GM19328 (cell line): ENCODE measurements around the gene CNN2.
"Not testable (repeated sequence)": the region's sequence is repeated elsewhere in the genome, so short reads cannot be mapped to it uniquely, and the experiment has no call there.

Experiments
- ATAC-seq: cut with Tn5 transposase; IDR thresholded peaks from one replicate; pipeline ENCODE4 v1.9.1; 2021; ENCODE audit warnings: mild to moderate bottlenecking, moderate library complexity; ENCODE audit not compliant: unreplicated experiment

Gene CNN2

DNA sequence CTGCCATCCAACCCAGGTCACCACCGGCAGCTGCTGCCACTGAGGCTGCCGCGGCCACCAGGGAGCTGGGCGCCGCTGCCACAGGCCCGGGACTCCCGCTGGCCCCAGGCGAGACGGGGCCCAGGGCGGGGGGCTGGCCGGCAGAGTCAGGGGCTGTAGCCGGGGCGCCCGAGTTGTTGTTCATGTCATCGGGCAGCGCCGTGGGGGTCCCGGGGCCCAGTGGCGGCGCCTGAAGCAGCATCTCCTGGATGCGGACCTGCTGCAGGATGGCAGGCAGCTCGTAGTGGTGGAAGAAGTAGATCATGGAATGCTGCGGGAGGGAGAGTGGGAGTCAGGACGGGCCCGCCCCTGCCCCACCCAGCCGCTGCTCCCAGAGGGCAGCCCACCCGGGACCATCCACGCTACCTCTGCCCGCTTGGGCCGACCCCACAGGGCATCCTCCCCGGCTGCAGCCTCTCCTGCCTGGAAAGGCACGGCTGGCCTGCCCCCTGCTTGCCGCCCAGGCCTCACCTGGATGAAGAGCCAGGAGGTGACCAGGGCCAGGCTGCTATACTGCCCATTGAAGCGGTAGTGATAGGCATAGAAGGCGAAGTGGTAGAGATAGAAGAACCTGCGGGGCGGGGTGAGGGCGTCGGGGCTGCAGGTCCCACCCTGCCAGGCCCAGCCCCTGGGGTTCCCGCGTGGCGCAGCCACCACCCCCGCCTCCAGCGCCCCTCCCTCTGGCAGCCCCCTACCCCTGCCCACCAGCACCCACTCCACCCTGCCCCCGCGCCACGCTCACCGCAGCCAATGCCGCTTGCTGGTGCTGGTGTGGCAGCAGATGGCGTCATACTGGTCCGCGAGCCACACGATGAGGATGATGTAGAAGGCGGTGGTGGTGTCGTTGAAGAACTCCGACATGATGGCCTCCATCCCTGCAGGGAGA lies 15.6 kb upstream of the CNN2 start:
- ATAC-seq = no peak

DNA sequence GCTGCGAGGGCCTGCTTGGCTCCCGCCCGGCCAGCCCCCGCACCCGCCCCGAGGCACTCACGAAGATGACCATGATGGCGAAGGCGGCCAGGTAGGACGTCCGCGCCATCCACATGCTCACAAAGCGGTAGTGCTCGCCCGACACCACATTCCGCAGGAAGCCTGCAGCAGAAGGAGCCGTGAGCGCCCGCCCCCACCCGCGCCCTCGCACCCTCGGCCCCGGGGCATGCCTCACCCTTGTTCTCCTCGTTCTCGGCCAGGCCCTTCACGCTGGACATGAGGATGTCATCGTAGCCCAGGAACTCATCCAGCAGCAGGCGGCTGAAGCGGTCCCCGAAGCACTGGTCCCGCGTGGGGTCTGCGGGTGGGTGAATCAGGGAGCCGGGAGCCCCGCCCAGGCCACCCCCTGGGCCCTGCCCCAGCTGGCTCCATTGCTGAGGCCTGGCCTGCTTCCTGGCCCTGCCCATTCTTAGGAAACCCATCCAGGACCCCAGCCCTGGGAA lies 14.5 kb upstream of the CNN2 start:
- ATAC-seq = no peak

DNA sequence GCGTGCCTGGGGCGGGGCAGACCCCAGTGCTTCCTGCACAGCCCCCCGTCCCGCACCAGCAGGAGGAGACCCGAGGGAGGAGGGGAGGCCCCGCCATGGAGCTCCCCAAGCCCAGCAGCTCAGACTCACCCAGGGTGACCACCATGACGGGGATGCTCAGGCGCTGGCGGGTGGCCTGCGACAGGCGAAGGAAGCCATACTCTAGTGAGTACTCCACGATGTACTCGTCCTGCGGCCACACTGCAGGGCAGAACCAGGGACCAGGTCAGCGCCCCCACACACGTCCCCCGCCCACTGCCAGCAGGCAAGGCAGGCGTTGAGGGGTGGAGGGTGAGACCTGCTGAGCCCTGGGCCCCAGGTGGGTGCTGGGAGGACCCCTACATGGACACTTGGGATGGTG lies 14.1 kb upstream of the CNN2 start:
- ATAC-seq = no peak

DNA sequence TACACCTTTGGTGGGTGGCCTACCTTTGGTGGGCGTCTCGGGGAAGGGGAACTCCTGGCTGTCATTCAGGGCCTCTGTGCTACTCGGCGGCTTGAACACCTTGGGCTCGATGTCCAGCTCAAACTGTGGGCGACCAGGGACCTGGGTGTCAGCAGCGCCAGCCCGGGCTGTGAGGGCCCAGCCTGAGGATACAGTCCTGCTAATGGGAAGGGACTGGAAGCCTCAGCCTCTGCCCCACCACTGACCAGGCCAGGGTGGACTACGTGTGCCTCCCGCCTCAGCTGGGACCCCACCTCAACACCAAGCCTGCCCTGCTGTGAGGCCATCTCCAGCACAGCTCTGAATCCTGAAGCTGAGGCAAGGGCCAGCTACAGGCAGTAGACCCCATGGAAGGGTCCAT lies 13.2 kb upstream of the CNN2 start:
- no peak for ATAC-seq

DNA sequence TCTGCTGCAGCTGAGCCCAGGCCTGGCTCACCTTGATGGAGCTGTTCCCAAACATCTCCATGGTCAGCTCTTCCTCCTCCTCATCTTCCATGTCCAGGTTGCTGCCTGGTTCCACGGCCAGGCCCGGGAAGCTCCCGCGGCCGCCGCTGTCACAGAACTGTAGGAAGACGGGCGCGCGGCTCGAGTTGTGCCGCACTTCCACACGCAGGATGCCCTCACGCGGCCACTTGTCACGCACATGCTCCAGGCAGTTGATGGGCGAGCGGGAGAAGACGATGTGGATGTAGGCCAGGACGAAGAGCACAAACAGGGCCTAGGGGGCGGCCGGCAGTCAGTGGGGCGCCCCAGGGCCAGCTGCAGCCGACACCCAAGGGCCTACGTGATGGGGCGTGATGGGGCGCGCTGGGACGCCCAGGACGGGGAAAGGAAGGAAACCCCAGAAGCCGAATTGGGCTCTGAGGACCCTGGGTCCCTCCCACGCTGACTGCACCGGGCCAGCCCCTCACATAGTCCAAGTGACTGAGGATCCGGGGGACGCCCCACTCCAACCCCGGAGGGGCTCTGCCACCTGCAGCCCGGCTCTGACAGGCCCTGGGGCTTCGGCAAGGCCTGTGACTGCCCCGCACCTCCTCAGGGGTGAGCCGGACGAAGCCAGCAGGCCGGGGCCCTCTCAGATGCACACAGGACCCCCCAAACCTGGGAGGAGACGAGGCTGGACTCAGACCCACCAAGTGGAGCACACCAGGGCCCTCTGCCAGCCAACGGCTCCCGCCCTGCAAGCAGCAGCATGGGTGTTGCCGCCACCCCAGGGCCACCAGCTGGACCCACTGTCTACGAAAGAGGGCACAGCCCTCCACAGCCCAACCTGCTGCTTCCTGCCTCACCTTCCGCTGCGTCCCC lies 12.0 kb upstream of the CNN2 start:
- ATAC-seq = no peak

DNA sequence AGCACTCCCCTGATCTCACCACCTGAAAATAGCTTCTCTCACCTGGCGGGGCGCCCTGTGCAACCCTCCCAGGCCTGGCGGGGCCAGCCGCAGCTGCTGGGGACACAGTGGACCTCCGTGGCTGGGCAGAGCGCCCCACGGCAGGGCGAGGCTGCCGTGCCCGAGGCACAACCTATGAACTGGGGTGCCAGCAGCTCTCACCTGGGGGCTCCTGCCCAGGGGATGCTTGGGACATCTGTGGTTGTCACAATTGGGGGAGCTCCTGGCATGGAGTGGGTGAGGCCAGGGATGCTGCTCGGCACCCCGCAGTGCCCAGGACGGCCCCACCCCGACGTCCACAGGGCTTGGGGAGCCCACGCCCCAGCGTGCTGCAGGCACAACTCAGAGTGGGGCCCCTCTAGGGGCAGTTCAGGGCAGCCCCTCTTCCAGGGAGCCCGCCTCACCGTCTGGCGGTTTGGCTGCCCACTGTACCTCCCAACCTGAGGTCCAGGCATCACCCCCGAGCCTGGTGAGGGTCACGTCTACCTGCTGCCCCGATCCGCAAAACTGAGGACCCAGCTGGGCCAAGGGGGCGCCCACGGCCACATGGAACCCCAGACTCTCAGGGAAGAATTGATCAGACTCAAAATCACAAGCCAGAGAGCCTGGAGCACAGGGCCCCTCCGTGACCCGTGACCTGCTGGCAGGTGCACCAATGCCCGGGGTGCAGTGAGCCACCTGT lies 11.2 kb upstream of the CNN2 start:
- no peak for ATAC-seq

DNA sequence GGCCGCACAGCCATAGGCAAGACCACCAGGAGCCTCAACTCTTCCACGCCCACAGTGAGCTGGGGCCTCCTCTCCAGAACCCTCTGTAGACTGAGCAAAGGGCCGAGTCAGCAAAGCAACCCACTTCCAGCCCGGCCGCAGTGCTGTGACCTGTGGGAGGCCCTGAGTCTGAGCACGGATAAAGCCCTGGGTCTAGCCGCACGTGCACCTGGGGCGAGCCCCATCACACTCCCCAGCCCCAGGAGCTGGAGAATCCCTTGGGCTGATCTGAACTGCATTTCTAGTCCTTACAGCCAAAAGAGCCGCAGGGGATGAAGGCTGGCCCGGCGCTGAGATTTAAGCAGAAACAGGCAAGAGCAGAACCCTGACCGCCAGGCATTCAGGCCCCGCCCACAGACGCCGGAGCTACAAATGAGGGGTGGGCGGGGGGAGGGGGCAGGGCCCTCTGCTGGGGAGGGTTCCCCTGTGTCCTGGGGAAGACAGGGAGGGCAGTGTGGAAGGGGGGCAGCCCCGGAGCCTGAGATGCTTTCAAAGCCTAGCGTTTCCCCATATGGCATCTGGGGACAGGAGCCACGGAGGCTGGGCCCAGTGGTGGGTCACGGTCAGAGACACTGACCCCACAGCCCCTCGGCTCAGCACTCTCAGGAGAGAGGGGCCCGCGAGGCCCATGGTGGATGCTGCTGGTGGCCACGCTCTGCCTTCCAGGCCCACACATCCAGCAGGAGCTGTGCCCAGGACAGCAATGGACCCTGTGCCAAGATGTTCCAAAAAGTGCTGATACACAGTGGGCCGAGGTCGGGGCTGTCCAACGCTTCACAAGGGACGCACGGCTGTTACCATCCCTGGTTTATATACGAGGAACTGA lies 10.4 kb upstream of the CNN2 start:
- no peak for ATAC-seq

DNA sequence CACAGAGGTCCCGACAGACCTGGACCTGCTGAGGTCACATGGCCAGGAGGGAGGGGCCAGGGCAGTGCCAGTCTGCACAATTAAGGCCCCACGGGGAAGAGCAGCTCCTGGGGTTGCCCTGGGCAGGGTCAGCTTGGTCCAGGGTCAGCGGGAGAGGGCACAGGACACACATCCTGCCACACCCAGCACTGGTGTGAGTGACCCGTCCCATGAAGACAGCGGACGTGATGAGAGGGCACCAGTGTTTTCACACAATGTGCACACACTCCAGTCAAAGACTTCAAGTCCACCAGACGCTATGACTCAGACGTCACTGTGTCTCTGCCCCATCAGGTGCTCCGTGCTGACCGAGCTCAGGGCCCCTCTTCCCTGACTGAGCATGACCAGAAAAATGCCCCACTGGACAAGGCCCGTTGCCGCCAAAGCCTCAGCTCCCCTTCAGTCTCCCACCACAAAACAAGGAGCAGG lies 9.7 kb upstream of the CNN2 start:
- no peak for ATAC-seq

DNA sequence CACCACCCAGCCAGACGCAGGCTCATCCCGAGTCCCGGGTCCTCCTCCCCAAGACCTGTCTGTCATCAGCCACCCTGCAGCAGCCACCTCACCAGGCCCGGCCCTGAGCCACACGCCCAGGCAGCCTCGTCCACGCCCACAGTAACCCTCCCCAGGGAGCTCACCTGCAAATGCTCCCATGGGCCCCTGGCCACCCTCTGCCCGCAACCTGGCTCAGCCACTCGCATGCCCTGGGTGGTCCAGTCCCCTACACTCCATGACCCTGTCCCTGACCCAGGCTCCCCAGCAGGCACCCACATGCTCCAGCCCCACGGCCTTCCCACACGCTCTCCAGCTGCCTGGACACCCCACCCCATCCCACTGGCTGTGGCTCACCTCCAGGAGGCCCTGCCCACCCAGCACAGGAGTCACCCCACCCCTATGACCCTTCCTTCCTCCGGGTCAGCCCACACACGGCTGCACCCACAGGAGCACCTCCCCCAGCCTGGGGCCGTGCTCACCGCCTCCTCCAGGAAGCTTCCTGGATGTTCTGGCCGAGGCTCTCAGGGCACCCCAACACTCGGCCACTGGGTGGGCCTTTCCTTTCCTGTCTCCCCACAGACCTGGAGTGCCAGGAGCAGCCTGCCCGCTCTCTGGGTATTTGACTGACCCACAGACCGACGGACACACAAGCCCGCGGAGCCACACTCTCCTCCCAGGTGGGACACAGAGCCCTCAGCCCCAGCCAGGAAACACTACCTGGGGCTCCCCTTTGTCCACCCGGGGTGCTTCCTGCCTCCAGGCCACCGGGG lies 9.1 kb upstream of the CNN2 start:
- no peak for ATAC-seq

DNA sequence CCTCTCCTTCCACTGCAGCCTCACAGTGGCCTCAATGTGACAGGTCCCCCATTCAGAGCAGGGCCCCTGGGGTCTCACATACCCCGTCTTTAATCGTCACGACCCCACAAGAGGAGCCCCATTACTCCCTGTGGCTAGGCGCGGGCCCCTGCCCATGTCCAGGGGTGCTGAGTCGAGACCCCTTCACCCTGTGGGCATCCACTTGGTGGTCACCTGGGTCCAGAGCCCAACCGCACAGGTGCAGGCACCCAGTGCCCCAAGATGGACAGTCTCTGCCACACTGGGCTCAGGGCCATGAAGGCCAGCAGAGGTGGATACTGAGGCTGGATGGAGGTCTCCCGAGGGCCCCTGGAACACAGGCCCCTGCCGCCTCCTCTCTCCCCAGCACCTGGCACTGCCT lies 8.5 kb upstream of the CNN2 start:
- no peak for ATAC-seq

DNA sequence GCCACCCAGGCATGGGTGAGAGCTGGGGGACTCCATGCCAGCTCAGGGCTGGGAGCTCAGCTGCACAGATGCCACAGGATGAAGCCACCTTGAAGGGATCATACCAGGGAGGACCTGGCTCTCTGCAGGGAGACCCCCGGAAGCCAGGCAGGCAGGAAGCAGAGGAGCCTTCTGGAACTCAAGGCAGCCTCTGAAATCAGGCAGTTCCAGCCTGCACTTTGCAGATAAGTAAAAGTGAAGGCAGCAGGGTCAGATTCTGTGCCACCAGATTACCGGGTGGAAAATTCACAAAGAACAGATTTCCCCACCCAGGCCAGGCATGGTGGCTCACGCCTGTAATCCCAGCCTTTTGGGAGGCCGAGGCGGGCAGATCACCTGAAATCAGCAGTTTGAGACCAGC lies 8.0 kb upstream of the CNN2 start:
- ATAC-seq = no peak

DNA sequence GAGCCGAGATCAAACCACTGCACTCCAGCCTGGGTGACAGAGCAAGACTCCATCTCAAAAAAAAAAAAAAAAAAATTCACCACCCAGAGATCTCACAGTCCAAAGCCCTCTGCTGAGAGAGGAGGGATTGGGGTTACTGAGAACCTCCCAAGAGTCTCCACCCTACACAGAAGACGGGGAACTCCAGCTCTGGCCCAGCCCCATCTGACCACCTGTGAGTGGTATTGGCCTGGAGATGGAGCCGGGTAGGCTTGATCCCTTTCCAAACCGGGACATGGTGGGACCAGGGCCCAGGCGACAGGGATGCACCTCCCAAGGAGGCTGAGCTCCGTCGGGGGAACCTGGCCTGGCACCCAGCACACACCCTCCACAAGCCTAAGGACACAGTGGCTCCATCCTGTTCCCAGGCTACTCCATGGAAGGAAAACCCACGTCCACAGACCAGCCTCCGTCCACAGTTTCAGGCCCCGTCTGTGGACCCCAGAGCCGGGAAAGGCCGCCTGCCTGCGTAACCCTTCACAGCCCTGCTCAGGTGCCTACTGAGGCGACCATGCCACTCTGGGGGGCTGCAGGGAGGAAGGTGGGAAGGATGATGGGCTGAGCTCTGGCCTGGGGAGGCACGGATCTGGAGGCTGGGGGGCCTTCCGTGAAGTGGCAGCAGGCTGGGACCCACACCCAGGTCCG lies 7.3 kb upstream of the CNN2 start:
- ATAC-seq = no peak

DNA sequence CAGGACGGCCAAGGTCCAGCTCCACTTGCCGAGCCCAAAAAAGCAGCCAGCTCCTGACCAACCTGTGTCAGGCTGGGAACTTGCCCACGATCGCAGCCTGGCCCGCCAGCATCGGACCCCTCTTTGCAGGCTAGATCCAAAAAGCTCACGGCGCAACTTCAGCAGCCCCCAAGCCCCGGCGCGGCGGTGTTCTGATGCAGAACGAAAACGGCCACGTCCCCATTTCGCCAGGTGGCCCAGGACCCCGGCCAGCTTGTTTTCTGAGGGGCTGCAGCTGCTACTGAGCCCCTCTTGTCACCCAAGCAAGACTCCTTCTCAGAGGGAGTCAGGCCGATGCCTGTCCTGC lies 6.8 kb upstream of the CNN2 start:
- ATAC-seq = no peak

DNA sequence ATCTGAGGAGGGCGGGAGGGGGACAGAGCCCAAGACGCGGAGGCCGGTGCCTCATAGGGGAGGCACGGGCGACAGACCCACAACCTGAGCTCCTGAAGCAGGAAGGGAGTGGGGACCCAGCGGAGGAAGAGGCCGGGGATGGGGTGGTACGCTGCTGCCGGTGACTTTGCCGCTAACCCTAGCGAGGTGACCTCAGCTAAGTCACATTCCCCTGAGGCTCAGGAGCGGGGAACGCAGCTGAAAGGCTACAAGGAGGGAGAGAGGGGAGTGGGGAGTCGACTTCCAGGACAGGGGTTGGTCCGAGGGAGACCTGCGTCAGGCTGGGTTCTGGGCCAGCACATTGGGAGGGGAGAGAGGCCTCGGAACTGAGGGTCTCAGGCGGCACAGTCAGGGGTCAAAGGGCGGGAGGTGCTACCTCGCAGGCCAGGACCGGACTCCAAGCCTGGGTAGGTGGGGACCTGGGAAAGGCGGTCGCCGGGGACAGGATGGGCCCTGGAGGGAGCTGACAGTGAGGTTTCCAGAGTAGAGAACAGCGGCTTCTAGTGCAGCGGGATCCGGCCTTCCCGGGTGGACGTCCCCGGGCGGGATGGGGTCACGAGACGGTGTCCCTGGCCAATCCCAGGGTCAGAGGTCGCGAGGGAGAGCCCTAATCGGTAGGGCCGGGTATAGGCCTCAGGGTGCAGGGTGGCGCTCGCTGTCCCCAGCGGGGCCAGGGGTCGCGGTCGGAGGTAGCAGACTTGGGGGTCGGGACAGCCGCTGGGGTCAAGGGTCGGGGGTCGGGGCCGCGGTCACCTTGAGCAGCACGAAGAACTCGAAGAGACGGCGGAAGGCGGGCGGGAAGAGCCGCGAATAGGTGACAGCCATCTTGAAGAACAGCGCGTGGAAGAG lies 6.2 kb upstream of the CNN2 start:
- ATAC-seq = no peak

DNA sequence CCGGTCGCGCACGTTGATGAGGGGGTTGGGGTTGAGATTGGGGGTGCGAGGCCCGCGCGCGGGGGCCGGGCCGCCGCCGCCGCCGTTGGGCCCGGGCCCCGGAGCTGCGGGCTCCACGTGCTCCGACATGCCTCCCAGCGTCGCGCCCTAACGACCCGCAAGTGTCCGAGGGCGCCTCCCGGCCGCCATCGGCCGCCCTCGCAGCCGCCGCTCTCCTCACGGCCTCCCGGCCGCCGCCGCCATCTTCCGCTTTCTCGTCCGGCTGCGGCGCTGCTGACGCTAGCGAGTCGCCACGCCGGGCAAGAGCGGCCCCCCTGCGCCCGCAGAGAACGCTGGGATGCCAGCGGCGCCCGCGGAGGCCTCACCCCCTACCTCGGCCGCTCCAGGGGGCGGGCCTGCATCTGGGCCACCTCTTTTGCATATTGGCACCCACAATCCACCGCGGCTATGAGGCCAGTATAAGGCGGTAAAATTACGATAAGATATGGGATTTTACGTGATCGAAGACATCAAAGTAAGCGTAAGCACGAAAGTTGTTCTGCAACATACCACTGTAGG lies 5.5 kb upstream of the CNN2 start, which contains the start of gene TMEM259:
TMEM259 (minus strand) TSS at position 256 of the 558 bp plus-strand sequence; CDS start at position 129, 127 bp downstream.
- peak; percentile 73 for ATAC-seq

DNA sequence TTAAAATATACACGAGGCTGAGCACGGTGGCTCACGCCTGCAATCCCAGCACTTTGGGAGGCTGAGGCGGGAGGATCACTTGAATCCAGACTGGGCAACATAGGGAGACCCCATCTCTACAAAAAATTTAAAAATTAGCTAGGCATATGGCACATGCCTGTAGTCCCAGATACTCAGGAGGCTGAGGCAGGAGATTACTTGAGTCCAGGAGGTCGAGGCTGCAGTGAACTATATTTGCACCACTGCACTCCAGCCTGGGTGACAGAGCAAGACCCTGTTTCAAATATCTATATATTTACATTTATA lies 2.6 kb upstream of the CNN2 start:
- not testable (repeated sequence) for ATAC-seq

DNA sequence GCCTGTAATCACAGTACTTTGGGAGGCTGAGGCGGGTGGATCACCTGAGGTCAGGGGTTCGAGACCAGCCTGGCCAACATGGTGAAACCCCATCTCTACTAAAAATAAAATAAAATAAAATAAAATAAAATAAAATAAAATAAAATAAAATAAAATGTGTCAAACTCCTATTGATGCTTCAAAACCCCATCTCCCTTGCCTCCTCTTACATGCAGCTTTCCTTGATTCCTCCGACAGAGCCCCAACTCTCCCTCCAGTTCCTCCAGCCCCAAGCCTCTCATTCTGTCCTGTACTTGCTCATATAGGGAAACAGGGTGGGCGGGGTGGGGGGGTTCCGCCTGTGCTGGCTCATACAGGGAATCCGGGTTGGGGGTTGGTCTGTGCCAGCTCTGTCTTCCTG lies 1.3 kb upstream of the CNN2 start:
- not testable (repeated sequence) for ATAC-seq
